ENCODE results near the gene DLG4.
"Not testable (repeated sequence)": the region's sequence is repeated elsewhere in the genome, so short reads cannot be mapped to it uniquely, and the experiment has no call there.

The DLG4 gene

GRCh38 chr17:7251661-7252175 is 32.1 kb upstream of the DLG4 start, which contains the start of gene CTDNEP1:
Gene CTDNEP1 (minus strand): TSS chr17:7251734. CDS start chr17:7251296, 438 bp downstream.
- no peak for TF ChIP-seq EZH2 (IDR thresholded peaks at IDR 0.05)
- no peak for TF ChIP-seq FOXP2 (optimal IDR thresholded peaks at IDR 0.05; ENCODE audit: control extremely low read depth, extremely low read length, insufficient read depth)
- TF ChIP-seq POLR2AphosphoS5 (IDR thresholded peaks at IDR 0.05; ENCODE audit: borderline replicate concordance, low read depth, low read length), result no peak
- peak; percentile 94 for DNase-seq (ENCODE audit: low read depth, low spot score)
- peak within 1 kb of the TSS; percentile 93 for H3K27ac ChIP-seq
- peaks cover 20% of the 10 kb centered on the region for H3K36me3 ChIP-seq (ENCODE audit: insufficient read depth, low read length)
- peak within 1 kb of the TSS; percentile 91 for H3K4me3 ChIP-seq
- H3K9ac ChIP-seq (ENCODE audit: insufficient read length), result peak within 1 kb of the TSS; percentile 96
- H3K9me3 ChIP-seq (ENCODE audit: low read depth, low read length), result no peaks in the 10 kb centered on the region

GRCh38 chr17:7250695-7251627 is 31.3 kb upstream of the DLG4 start:
- H3K9ac ChIP-seq (ENCODE audit: insufficient read length), result peak overlapping the region; percentile 96
- H3K9me3 ChIP-seq (ENCODE audit: low read depth, low read length), result no peaks in the 10 kb centered on the region
- peaks cover 28% of the 10 kb centered on the region for H3K36me3 ChIP-seq (ENCODE audit: insufficient read depth, low read length)
- no peak for DNase-seq (ENCODE audit: low read depth, low spot score)
- H3K27ac ChIP-seq, result peak overlapping the region; percentile 93
- H3K4me3 ChIP-seq, result peak overlapping the region; percentile 91
- TF ChIP-seq EZH2 (IDR thresholded peaks at IDR 0.05), result no peak
- TF ChIP-seq POLR2AphosphoS5 (IDR thresholded peaks at IDR 0.05; ENCODE audit: borderline replicate concordance, low read depth, low read length), result no peak
- TF ChIP-seq FOXP2 (optimal IDR thresholded peaks at IDR 0.05; ENCODE audit: control extremely low read depth, extremely low read length, insufficient read depth), result no peak

GRCh38 chr17:7249830-7250229 is 30.2 kb upstream of the DLG4 start:
- H3K9me3 ChIP-seq (ENCODE audit: low read depth, low read length), result no peaks in the 10 kb centered on the region
- DNase-seq (ENCODE audit: low read depth, low spot score), result no peak
- peak overlapping the region; percentile 91 for H3K4me3 ChIP-seq
- TF ChIP-seq POLR2AphosphoS5 (IDR thresholded peaks at IDR 0.05; ENCODE audit: borderline replicate concordance, low read depth, low read length), result no peak
- TF ChIP-seq FOXP2 (optimal IDR thresholded peaks at IDR 0.05; ENCODE audit: control extremely low read depth, extremely low read length, insufficient read depth), result no peak
- no peak for TF ChIP-seq EZH2 (IDR thresholded peaks at IDR 0.05)
- no peak overlapping the region for H3K27ac ChIP-seq
- peak overlapping the region; percentile 96 for H3K9ac ChIP-seq (ENCODE audit: insufficient read length)
- H3K36me3 ChIP-seq (ENCODE audit: insufficient read depth, low read length), result peaks cover 26% of the 10 kb centered on the region

GRCh38 chr17:7249214-7249613 is 29.6 kb upstream of the DLG4 start:
- H3K36me3 ChIP-seq (ENCODE audit: insufficient read depth, low read length), result peaks cover 26% of the 10 kb centered on the region

GRCh38 chr17:7248796-7249195 is 29.2 kb upstream of the DLG4 start:
- H3K27ac ChIP-seq, result no peak overlapping the region

More at GRCh38 chr17:7249214-7249613, 29.6 kb upstream of the DLG4 start:
- no peak for DNase-seq (ENCODE audit: low read depth, low spot score)
- Histone ChIP-seq H3K9me3 (ENCODE audit: low read depth, low read length) (no peaks in the 10 kb centered on the region), H3K4me3 (no peak overlapping the region), H3K9ac (ENCODE audit: insufficient read length) (peak overlapping the region; percentile 48), H3K27ac (no peak overlapping the region)
- TF ChIP-seq FOXP2 (optimal IDR thresholded peaks at IDR 0.05; ENCODE audit: control extremely low read depth, extremely low read length, insufficient read depth) (no peak), POLR2AphosphoS5 (IDR thresholded peaks at IDR 0.05; ENCODE audit: borderline replicate concordance, low read depth, low read length) (no peak), EZH2 (IDR thresholded peaks at IDR 0.05) (no peak)

GRCh38 chr17:7246779-7247178 is 27.1 kb upstream of the DLG4 start:
- no peak for DNase-seq (ENCODE audit: low read depth, low spot score)
- no peak overlapping the region for H3K27ac ChIP-seq
- no peaks in the 10 kb centered on the region for H3K9me3 ChIP-seq (ENCODE audit: low read depth, low read length)
- H3K36me3 ChIP-seq (ENCODE audit: insufficient read depth, low read length), result peaks cover 28% of the 10 kb centered on the region
- no peak overlapping the region for H3K9ac ChIP-seq (ENCODE audit: insufficient read length)
- H3K4me3 ChIP-seq, result no peak overlapping the region
- TF ChIP-seq EZH2 (IDR thresholded peaks at IDR 0.05) (no peak), POLR2AphosphoS5 (IDR thresholded peaks at IDR 0.05; ENCODE audit: borderline replicate concordance, low read depth, low read length) (no peak), FOXP2 (optimal IDR thresholded peaks at IDR 0.05; ENCODE audit: control extremely low read depth, extremely low read length, insufficient read depth) (no peak)

More at GRCh38 chr17:7248796-7249195, 29.2 kb upstream of the DLG4 start:
- H3K9me3 ChIP-seq (ENCODE audit: low read depth, low read length), result no peaks in the 10 kb centered on the region
- H3K9ac ChIP-seq (ENCODE audit: insufficient read length), result peak overlapping the region; percentile 48
- DNase-seq (ENCODE audit: low read depth, low spot score), result no peak
- peaks cover 27% of the 10 kb centered on the region for H3K36me3 ChIP-seq (ENCODE audit: insufficient read depth, low read length)
- TF ChIP-seq POLR2AphosphoS5 (IDR thresholded peaks at IDR 0.05; ENCODE audit: borderline replicate concordance, low read depth, low read length) (no peak), EZH2 (IDR thresholded peaks at IDR 0.05) (no peak), FOXP2 (optimal IDR thresholded peaks at IDR 0.05; ENCODE audit: control extremely low read depth, extremely low read length, insufficient read depth) (no peak)
- no peak overlapping the region for H3K4me3 ChIP-seq

- H3K27ac ChIP-seq; H3K9ac ChIP-seq (ENCODE audit: insufficient read length); DNase-seq (ENCODE audit: low read depth, low spot score); H3K4me3 ChIP-seq; H3K9me3 ChIP-seq (ENCODE audit: low read depth, low read length): not testable (repeated sequence)
- peaks cover 41% of the 10 kb centered on the region for H3K36me3 ChIP-seq (ENCODE audit: insufficient read depth, low read length)
Observed at GRCh38 chr17:7243838-7244237, 24.2 kb upstream of the DLG4 start.

- DNase-seq (ENCODE audit: low read depth, low spot score), result no peak
- TF ChIP-seq EZH2 (IDR thresholded peaks at IDR 0.05) (no peak), POLR2AphosphoS5 (IDR thresholded peaks at IDR 0.05; ENCODE audit: borderline replicate concordance, low read depth, low read length) (no peak), FOXP2 (optimal IDR thresholded peaks at IDR 0.05; ENCODE audit: control extremely low read depth, extremely low read length, insufficient read depth) (no peak)
- H3K4me3 ChIP-seq, result peak overlapping the region; percentile 83
- peak overlapping the region; percentile 96 for H3K9ac ChIP-seq (ENCODE audit: insufficient read length)
- peaks cover 41% of the 10 kb centered on the region for H3K36me3 ChIP-seq (ENCODE audit: insufficient read depth, low read length)
- peak overlapping the region; percentile 73 for H3K27ac ChIP-seq
- H3K9me3 ChIP-seq (ENCODE audit: low read depth, low read length), result no peaks in the 10 kb centered on the region
Observed at GRCh38 chr17:7243453-7243729, 23.8 kb upstream of the DLG4 start.
